ENCODE data around the gene NDUFS2.

NDUFS2 gene

DNA sequence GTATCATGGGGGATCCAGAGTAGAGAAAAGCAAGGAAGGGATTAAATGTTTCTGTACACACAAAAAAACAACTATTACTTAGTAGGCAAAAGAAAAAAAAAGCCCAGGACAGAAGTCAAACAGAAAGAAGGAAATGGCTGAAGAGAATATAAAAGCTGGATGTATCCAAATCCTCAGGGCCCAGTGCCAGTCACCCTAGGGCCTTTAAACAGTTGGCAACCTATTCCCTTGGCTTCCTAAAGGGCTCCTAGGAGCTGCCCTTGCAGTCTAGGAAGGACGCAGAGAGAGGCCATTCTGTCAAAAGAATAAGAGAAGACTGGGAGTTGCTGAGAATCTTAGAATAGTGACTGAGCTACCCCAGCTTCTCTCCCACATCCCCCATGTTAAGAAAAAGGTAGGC lies 29.8 kb upstream of the NDUFS2 start:
- no peak for DNase-seq (ENCODE audit: low read depth in 1 of 2, low spot score in 1 of 2)

DNA sequence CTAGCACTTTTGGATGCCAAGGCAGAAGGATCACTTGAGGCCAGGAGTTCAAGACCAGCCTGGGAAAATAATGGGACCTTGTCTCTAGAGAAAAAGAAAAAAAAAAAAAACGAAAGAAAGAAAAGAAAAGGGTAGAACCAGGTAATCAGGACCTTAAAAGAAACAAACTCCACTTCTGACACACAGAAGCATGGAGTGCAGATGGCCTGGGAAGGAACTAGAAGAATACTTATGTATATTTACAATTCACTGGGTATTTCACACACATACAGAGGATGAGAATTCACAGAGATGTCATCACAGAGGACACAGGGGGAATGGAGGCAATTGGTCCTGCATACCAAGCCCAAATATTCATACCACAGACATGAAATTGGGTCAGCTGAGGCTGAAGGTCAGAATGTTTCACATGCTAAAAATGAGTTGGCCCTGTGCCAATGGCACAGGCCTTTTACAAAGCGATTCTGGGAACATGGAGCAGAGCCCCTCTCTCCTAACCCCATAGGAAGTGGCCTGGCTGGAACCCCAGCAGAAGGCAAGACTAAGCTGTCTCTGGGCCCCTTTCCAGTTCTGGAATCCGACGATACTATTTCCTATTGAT lies 29.3 kb upstream of the NDUFS2 start:
- no peak for DNase-seq (ENCODE audit: low read depth in 1 of 2, low spot score in 1 of 2)

DNA sequence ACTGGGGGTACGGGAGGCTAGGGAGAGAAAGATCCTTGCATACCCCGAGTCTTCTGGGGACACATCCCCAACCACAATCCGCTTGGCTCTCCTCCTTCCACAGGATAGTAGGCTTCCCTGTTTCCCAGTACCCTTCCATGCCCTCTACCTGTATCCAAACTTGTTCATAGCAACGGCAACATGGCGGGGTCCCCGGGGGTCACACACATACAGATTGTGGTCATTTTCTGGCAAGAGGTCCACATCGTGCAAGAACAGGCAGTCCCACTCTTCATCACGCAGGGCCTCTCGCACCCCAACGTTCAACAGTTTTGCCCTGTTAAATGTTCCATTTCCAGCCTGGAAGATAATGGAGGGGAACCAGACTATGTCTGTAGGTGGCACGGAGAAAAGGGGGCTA lies 28.5 kb upstream of the NDUFS2 start:
- no peak for DNase-seq (ENCODE audit: low read depth in 1 of 2, low spot score in 1 of 2)

DNA sequence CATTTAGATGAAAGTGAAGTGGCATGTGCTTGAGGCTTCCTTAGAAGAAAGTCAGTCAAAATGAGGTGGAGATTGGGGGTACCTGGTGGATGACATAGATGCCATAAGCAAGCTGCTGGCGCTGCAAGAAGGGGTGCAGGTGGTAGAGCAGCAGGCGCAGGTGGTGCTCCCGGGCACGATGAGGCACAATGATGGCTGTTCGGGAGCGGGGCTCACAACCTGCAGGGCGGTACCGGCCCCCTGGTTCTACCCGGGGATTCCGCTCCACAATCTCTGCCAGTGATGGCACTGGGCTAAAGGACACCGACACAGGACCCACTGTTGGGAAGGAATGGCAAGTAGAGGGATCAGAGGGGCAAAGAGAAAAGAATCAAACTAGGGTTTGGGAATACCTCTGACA lies 27.3 kb upstream of the NDUFS2 start:
- DNase-seq (ENCODE audit: low read depth in 1 of 2, low spot score in 1 of 2) = no peak

DNA sequence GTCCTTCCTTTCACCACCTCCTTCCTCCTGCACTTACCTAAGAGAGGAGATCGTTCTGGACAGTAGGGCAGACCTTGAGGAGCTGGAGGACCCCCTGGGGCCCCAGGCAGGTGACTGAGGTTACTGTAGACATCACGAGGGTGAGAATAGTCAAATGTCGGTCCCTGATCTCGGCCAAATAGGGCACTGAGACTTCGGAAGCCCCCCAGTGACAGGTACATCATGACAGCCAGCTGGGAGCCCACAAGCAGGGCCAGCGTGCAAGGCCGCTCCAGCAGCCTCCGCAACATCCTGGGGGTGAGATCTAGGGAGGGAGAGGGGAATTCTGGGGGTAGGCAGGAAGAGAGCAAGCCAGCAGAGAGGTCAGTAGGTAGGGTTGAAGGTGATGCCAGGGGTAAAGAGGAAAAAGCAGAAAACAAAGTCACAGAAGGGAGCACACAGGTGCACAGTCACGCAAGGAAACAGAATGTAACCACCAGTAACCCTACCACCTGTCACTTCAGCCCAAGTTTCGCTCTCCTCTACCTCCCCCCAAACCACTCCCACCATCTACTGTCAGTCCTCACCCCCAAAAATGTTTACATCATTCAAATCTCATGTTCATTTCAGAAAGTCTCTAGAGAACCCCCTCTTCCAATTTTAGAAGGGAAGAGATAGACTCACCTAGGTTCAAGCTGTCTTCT lies 26.3 kb upstream of the NDUFS2 start:
- no peak for DNase-seq (ENCODE audit: low read depth in 1 of 2, low spot score in 1 of 2)

DNA sequence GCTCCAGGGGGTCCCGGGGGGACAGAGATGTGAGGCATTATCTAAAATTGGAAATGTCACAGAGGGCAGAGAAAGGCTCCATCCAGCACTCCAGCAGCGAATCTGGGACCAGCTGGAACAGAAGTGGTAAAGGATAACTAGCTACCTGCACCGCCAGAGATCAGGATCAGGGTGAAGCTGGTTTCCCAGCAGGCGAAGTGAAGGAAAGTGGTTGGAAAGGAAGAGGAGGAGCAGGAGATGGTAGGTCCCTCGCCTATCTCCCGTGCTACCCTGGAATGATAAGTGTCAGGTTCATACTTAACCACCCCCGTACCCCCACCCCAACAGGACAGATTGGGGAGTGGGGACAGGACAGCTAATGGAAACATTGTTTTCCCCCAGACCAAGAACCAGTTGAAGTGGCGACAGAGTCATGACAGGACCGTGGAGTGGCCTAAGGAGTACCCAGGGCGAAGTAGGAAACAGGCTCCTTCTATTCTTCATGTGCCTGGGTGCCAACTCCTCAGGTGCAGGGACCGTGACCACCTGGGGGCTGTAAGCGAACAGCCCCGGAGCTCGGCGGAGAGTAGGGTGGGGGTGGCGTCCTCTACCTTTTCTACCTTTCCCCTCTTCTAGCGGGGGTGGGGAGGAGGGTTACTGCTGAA lies 25.6 kb upstream of the NDUFS2 start:
- no peak for DNase-seq (ENCODE audit: low read depth in 1 of 2, low spot score in 1 of 2)

DNA sequence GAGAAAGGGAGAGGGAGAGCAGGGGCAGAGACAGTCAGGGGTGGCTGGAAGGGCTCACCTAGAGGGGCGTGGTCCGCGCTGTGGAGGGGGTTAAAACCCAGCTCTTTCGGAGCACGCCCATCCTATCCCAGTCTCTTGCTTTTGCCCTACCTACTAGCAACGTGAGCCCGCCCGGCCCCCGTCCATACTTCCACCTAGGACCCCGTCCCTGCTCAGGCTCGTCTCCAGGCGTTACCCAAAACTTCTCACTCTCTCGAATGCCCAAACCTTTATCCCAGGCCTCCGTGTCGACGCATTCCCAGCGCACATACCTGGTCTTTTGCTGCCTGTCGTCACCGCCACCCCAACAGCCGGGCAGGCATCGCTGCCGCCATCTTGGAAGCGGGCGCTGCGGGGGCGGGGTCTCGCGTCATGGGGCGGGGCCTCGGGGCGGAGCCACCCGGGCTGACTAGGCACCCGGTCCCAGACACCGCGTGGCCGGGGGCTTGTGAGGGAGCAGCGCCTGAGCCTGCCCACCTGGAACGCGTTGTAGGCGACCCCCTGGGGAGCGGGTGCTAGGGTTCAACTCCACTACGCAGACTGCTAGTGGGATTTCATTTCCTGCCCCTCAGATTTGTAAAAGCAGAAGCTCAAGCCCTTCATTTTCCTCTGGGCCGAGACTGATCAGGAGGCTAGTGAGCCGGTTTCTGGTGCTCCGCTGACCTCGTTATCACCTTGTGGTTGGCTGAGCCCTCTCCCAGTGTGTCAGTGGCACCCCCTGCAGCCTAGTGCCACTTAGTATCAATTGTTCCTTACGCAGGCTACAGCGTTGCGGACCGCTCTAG lies 24.8 kb upstream of the NDUFS2 start, which contains the start of gene B4GALT3:
B4GALT3 (minus strand) TSS at position 396 of the 824 bp plus-strand sequence. CDS start 1,447 bp downstream, outside the sequence.
- DNase-seq (ENCODE audit: low read depth in 1 of 2, low spot score in 1 of 2) = peak; percentile 93 to 99

DNA sequence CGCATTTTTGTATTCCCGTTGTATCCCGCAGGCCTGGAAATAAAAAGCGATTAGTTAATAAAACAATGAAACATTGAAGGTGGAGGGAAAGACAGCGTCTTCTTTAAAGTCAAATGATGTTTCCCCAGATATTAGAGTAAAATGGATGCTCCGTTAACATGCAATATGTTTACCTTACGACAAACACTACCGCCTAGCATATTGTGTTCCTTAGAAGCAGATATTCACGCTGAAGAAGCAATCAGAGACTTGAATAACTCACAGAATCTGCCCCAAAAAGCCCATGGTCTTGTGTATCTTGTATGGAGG lies 24.3 kb upstream of the NDUFS2 start:
- no peak for DNase-seq (ENCODE audit: low read depth in 1 of 2, low spot score in 1 of 2)

DNA sequence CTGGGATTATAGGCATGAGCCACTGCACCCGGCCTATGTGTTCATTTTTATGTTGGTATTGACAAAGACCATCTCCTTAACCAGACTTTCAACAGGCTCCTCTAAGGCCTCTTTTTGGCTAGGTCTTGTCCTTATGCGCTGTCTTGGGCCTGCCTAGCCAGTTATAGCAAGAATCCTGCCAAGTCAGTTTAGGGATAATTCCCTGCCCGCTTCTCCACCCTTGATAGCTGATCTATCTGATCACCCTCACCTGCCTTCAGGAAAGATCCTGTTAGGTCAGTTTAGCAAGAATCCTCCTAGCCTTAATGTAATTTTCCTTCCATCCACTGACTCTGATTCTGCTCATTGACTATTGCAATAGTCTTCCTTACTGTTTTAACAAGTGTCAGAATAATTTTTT lies 22.5 kb upstream of the NDUFS2 start:
- DNase-seq (ENCODE audit: low read depth in 1 of 2, low spot score in 1 of 2) = no peak

DNA sequence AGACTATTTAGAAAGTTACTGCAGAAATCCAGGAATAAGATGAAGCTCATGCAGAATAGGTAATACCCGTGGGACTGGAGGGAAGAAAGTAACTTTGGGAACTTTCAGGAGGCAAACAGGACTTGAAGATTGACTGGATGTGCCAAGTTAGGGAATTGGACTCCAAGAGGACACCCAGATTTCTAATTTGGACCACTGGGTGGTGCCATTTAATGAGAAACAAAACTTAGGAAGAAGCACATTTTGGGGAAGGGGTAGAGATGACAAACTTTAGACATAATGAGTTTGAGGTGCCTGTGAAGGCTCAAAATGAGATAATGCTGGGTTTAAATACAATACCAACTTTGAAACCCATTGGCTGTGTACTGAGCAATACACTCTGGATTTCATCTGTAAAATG lies 21.5 kb upstream of the NDUFS2 start:
- DNase-seq (ENCODE audit: low read depth in 1 of 2, low spot score in 1 of 2) = no peak

DNA sequence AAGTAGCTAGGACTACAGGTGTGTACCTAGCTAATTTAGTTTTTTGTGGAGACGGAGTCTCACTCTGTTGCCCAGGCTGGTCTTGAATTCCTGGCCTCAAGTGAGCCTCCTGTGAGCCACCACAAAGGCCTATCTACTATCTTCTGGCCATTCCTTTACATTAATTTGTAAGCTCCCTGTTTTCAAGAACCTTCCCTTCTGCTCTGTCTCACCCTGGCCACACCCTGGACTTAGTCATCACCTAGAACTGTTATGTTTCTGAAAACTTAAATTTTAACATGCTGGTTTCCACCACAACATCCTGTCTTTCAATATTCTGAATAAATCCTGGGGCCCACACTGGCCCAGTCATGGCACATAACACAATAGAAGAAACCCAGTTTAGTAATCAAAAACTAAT lies 20.0 kb upstream of the NDUFS2 start:
- DNase-seq (ENCODE audit: low read depth in 1 of 2, low spot score in 1 of 2) = peak; percentile 20 to 68

DNA sequence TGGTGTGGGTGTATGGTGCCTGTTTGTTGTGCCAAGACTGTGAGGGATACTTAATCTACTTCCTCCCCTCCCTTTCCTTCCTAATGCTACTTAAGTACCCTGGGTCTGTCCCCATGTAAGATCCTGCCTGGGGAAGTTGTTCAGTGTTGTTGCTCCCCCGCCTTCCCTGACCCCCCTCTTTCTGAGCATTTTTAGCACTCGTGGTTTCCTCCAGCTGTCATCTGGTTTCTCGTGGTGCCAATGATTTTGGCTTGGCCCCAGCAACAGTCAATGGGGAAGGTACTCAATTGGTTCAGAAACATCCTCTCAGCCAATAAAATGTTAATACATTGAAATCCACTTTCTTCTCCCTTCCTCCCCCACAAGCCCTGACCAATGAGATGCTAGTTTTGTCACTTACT lies 16.9 kb upstream of the NDUFS2 start:
- peak in 1 of 2 donors; percentile 64 for DNase-seq (ENCODE audit: low read depth in 1 of 2, low spot score in 1 of 2)

DNA sequence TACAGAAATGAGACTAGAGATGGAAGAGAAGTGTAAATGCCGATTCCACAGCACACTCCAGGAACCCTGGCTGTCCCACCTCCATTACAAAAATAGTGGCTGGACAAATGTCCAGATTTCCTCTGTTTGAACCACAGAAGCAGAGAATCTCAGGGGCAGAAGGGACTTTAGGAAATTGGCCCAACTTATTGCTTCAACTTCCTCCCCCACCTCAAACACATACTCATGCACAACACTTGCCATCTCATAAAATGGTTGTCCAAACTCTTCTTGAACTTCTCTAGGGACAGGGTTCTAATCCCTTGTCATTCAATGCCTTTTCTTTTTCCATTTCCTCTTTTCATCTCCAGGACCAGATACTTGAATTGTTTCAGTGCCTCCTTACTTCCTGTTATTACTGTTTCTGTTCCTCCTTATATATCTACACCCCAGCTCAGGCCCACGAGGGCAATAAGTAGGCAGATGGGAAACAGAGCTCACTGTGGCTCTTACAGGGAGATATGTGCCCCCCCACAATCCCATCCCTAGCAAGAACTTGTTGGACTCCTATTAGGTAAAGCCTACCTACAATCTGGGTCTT lies 16.3 kb upstream of the NDUFS2 start:
- no peak for DNase-seq (ENCODE audit: low read depth in 1 of 2, low spot score in 1 of 2)

DNA sequence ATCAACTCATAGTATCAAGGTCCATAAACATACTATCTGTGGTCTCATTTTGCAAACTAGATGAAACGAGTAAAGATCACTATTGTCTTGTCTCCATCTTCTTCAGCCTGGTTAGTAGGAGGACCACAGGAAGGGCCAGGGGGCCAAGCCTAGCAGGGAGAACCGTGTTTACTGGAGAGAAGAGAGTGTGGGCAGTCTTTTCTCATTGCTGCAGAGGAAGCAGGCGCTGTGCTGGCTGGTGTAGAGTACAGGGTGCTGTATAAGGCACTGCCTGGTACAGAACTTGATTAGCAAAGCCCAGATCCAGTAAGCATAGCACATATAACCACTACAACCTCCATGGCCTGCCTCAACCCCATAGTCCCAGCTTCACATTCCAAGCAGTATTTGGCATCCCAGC lies 14.9 kb upstream of the NDUFS2 start:
- DNase-seq (ENCODE audit: low read depth in 1 of 2, low spot score in 1 of 2) = no peak

DNA sequence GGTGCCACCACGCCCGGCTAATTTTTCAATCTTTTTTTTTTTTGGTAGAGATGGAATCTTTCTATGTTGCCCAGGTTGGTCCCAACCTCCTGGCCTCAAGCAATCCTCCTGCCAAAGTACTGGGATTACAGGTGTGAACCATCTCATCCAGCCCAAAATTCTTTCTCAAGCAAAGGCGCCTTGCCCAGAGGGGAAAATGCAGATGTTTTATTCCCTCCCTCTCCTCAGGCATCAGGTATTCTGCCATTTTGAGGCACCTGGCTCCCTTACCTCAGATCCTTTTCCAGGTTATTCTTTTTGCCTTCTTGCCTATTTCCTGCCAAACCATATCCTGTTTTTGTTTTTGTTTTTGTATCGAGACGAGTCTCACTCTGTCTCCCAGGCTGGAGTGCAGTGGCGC lies 13.8 kb upstream of the NDUFS2 start:
- DNase-seq (ENCODE audit: low read depth in 1 of 2, low spot score in 1 of 2) = no peak

DNA sequence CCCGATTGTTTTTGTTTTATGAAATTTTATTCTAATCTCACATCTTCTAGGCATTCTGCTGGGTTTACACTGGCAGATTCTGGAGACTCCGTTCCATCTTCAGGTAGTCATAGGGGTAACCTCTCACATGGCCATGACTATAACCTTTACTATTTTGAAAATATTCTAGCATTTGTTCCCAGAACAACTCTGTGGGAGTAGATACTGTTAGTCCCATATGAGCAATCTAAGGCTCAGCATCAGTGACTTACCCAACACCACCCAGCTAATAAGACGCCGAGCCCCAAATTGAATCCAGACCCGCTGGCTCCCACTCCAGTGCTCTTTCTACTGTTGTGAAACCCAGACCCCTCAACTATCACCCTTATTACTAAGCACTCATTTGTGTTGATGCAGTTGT lies 13.1 kb upstream of the NDUFS2 start:
- no peak for DNase-seq (ENCODE audit: low read depth in 1 of 2, low spot score in 1 of 2)

DNA sequence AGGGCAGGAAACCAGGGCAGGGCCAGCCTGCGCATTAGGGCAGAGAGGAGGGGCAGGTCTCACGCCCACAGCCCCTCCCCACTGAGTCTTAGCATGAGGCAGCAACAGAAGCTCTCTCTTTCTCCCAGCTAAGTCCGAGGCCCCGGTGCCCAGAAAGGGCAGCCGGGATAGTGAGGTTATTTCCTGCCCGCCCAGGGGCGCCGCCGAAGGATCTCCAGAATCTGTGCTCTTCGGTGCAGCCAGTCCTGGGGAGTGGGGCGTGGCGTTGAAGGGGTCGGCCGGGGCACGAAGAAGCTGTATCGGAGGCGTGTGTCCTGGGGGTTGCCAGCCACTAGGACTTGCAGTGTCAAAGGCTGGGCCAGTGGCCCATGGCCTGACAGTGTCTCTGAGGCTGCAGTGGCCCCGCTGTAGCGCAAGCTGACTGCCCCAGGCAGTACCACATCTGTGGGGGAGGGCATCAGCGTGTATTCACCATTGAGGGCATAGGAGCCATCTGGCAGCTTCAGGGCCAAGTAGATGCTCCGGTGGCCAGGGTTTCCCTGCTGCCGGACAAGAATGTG lies 11.1 kb upstream of the NDUFS2 start:
- no peak for DNase-seq (ENCODE audit: low read depth in 1 of 2, low spot score in 1 of 2)

DNA sequence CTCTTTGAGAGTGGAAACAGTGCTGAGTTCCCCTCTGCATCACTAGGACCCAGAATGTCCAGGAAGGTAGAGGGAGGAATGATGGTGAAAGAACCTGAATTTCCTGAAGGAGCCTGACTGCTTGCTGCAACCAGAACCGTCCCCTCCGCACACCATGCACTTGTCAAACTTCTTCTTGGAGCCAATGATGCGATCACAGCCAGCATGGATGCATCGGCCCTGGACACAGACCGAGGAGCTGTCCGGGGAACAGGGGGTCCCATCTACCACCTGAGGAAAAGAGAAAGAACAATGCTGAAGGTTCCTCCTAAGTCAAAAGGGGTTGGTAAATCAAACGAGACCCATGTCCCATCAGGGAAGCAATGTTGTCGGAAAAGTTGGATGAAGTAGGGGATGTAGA lies 10.2 kb upstream of the NDUFS2 start:
- no peak for DNase-seq (ENCODE audit: low read depth in 1 of 2, low spot score in 1 of 2)

DNA sequence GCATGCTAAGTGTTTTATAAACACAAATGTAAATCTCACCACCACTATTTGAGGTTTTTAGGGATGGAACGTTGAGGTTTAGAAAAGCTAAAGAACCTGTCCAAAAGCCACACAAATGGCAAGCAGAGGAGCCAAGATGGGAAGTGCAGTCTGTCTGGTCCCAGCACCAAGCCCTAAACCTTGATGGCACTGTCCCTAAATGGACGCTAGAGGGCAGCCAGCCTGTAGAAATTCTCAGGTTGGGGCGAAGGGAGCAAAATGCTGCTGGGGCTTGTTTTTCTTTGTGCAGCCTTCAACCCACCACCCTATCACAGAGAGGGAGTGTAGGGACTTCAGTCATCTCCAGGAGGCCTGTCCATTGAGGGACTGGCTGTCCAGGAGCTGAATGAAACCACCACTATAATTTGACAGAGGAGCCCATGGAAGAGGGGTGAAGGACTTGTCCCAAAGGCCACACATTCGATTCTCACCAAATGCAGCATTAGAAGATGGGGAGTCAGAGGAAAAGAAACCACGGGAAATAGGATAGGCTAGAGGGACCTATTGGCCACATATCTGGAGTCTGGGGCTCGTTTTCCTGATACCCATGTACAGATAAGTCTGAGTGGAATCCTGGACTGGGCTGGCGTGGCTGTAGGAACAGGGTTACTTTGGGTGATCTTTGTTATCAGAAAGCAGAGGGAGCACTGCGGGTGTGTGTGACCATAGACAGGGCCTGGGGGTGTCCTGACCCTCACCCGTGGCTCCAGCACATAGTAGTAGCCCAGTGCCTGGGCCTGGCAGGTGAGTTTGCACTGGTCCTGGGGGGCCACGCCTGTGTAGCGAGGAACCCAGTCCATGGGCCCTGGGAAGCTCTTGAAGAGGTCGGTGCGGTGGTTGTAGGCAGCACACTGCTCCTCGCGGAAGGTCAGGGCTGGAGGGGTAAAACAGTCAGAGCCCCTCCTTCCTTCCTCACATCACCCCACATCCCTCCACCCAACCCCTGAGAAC lies 9.4 kb upstream of the NDUFS2 start:
- DNase-seq (ENCODE audit: low read depth in 1 of 2, low spot score in 1 of 2) = peak in 1 of 2 donors; percentile 68

Data from activated CD4-positive, alpha-beta T cell treated with anti-CD3 and anti-CD28 coated beads, Interleukin-2, amount 50 U/mL, for 24 hours (primary cell).